ENCODE measurements around the gene HOXA10.

The HOXA10 gene

GRCh38 chr7:27209933-27210440 is 35.9 kb upstream of the HOXA10 start:
- H3K4me3 ChIP-seq (ENCODE audit: low read depth, low read length) = no peak overlapping the region
- TF ChIP-seq CTCF (IDR thresholded peaks at IDR 0.05; ENCODE audit: control insufficient read depth, extremely low read depth, insufficient read depth) = no peak
- no peak for DNase-seq (ENCODE audit: low read depth)

- no peak for TF ChIP-seq CTCF (IDR thresholded peaks at IDR 0.05; ENCODE audit: control insufficient read depth, extremely low read depth, insufficient read depth)
- no peak overlapping the region for H3K4me3 ChIP-seq (ENCODE audit: low read depth, low read length)
- no peak for DNase-seq (ENCODE audit: low read depth)
These were observed 34.9 kb upstream of the HOXA10 start for GRCh38 chr7:27208998-27209397.

GRCh38 chr7:27207348-27207985 is 33.3 kb upstream of the HOXA10 start:
- no peak for TF ChIP-seq CTCF (IDR thresholded peaks at IDR 0.05; ENCODE audit: control insufficient read depth, extremely low read depth, insufficient read depth)
- no peak overlapping the region for H3K4me3 ChIP-seq (ENCODE audit: low read depth, low read length)
- no peak for DNase-seq (ENCODE audit: low read depth)

- no peak overlapping the region for H3K4me3 ChIP-seq (ENCODE audit: low read depth, low read length)
- DNase-seq (ENCODE audit: low read depth) = no peak
- no peak for TF ChIP-seq CTCF (IDR thresholded peaks at IDR 0.05; ENCODE audit: control insufficient read depth, extremely low read depth, insufficient read depth)
These were observed 31.5 kb upstream of the HOXA10 start for GRCh38 chr7:27205325-27206280.

- no peak for TF ChIP-seq CTCF (IDR thresholded peaks at IDR 0.05; ENCODE audit: control insufficient read depth, extremely low read depth, insufficient read depth)
- no peak overlapping the region for H3K4me3 ChIP-seq (ENCODE audit: low read depth, low read length)
- DNase-seq (ENCODE audit: low read depth) = no peak
These were observed 30.8 kb upstream of the HOXA10 start for GRCh38 chr7:27204851-27205322.

GRCh38 chr7:27203964-27204594 is 30.0 kb upstream of the HOXA10 start:
- no peak overlapping the region for H3K4me3 ChIP-seq (ENCODE audit: low read depth, low read length)
- DNase-seq (ENCODE audit: low read depth) = no peak
- no peak for TF ChIP-seq CTCF (IDR thresholded peaks at IDR 0.05; ENCODE audit: control insufficient read depth, extremely low read depth, insufficient read depth)

Measured in LNCaP clone FGC (cell line).